Amniotic epithelial cell (primary cell): ENCODE measurements around the gene BTBD2.

Experiments
- DNase-seq: peaks from one replicate; pipeline ENCODE4 v3.0.0-alpha.2; 2010; ENCODE audit warnings: low read depth

BTBD2 gene

DNA sequence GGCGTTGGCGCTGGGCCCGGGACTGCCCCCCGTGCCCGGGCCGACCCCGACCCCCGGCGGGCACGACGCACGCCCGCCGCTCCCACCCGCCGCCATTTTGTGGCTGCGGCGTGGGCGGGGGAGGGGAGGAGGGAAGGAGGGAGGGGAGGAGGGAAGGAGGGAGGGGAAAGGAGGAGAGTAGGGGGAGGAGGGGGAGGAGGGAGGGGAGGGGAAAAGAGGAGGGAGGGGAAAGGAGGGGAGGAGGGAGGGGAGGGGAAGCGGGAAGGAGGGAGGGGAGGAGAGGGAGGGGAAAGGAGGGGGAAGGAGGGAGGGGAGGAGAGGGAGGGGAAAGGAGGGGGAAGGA, at the start of gene BTBD2:
TSS of gene BTBD2 (minus strand) at position 107 of the 343 bp plus-strand sequence. CDS start at position 96, 11 bp downstream.
- peak; percentile 86 for DNase-seq

DNA sequence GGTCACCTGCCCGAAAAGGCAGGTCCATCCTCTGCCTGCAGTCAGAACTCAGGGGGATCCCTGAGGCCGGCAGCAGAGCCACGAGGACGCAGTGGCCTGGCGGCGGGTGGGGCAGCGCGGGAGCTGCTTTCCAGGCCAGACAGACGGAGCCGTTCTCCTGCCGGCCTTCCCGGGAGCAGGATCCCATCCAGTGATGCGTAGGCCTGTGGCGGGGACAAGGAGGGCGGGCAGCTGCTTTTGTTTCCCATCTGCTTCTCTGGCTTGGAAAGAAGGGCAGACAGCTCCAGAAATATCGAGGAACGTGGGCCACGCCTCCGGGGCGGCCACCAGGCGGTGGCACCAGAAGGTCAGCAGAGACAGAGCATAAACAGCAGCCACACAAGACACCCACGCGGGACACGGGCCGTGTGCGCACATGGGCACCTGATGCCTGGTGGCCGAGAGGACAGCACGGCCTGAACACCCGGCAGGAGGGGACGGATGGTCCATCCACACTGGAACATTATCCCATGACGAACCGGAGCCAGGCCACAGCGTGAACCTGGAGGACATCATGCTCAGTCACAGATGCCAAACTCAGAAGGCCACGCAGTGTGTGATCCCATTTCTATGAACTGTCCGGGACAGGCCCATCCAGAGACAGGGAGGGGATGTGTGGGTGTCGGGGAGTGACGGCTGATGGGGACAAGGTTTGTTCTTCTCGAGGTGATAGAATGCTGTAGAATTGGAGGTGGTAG, 49.4 kb upstream of the BTBD2 start:
- no peak for DNase-seq

DNA sequence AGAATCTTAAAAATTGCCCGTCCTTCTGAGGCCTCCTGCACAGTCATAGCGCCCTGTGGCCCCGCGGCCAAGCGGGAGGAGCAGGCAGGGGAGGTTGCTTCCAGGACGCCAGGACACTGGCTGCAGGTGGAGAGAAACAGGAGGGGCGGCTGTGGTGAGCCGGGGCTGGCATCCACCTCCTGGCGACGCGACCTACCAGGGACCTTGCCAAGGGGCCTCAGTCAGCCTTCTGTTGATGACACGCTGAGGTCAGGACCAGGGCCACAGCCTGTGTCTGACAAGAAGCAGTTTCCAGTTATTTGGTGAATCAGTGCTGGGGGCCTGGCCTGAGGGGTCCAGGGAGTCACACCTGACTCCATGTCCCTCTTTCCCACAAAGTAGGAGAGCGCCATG, 48.9 kb upstream of the BTBD2 start:
- no peak for DNase-seq

DNA sequence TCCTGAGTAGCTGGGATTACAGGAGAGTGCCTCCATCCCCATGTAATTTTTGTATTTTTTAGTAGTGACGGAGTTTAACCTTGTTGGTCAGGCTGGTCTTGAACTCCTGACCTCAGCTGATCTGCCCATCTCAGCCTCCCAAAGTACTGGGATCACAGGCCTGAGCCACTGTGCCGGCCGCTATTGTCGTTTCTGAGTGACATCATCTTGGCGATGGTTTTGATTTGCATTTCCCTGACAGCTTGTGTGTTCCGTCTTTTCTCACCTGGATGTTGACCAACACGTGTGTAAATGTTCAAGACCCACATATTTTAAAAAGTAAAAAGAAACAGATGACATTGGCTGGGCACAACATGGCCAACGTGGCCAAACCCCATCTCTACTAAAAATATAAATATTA, 48.3 kb upstream of the BTBD2 start:
- DNase-seq = no peak

DNA sequence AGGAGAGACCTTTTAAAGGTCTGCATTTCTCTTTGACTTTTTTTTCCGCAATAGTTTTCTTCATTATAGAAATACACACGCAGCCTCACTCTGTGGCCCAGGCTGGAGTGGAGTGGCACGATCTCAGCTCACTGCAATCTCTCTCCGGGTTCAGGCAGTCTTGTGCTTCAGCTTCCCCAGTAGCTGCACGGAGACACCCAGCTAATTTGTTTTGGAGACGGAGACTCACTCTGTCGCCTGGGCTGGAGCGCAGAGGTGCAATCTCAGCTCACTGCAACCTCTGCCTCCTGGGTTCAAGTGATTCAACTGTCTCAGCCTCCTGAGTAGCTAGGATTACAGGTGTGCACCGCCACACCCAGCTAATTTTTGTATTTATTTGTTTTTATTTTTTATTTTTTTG, 47.3 kb upstream of the BTBD2 start:
- DNase-seq = no peak

DNA sequence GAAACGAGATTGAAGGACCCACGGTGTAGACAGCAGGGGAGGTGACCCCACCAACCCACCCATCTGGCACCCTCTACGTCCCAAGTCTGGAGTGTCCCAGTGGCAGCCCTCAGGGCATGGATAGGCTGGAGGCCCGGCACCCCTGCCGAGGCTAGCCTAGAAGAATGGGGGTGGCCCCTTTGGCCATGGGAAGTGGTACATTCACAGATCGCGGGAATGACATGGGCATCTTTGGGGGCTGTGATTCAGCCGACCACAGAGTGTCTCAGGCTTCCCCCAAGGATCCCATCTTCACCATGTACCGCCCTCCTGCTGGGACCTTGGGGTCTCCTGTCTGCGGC, 46.8 kb upstream of the BTBD2 start:
- DNase-seq = no peak

DNA sequence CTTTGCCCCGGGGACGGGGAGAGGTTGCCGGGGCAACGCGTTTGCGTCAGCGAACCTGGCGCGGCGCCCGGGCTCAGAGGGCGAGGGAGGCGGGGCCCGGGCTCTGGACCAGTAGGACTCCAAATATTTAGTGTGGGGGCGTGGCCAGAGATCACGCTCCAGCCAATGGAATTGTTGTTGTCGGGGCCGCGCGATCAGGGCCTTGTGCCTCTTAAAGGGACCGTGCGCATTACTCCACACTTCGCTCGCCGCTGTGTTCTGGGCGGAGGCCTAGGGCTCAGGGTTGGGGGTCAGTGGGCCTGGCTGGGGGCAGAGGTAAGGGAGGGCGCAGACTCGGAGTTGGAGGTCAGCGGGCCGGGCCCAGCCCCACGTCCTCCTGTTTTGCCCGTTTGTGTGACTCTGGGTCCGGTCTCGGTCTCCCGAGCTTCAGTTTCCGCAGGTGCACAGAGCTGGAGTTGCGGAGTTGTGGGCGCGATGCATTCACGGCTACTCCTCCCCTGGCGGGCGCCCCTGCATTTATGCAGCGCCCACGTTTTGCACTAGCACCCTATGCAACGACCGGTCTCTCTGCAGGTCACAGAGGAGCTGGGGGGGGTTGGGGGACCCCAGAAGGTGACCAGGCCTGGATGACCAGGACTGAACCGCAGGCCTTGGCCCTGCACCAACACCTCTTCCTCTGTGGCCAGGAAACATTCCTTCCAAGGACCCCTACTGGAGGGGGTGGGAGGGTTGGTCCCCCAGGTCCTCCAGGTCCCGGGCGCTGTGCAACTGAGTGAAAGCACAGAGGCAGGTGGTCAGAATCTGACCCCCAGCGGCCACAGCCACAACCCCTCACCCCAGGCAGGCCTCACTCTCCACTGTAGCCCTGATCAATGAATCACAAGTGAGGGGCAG, 46.2 kb upstream of the BTBD2 start:
- DNase-seq = peak; percentile 96

DNA sequence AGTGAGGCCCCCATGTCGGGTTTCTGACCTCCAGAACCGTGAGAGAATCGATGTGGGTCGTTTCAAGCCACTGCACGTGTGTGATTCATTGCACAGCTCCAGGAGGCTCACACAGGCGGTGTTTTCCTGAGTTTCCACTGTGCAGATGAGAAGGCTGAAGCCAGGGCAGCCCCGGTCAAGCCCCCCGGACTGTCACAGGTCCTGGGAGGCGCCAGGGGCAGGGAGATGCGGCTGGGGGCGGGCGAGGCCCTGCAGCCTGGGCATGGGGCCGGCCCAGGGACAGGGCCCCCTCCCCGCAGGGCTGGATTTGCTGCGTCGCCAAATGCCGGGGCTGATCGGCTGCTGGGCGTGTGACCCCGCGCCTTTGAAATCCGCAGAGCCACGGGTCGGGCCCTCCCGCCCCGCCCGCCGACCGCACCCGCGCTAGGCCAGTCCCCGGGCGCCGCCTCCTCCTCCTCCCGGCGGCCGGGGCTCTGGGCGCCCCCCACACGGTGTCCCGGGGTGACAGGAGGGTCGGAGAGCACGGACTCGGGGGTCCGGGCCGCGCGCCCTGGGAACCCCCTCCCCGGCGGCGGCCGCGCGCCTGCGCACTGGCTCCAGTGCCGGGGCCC, 45.5 kb upstream of the BTBD2 start:
- DNase-seq = peak; percentile 71

DNA sequence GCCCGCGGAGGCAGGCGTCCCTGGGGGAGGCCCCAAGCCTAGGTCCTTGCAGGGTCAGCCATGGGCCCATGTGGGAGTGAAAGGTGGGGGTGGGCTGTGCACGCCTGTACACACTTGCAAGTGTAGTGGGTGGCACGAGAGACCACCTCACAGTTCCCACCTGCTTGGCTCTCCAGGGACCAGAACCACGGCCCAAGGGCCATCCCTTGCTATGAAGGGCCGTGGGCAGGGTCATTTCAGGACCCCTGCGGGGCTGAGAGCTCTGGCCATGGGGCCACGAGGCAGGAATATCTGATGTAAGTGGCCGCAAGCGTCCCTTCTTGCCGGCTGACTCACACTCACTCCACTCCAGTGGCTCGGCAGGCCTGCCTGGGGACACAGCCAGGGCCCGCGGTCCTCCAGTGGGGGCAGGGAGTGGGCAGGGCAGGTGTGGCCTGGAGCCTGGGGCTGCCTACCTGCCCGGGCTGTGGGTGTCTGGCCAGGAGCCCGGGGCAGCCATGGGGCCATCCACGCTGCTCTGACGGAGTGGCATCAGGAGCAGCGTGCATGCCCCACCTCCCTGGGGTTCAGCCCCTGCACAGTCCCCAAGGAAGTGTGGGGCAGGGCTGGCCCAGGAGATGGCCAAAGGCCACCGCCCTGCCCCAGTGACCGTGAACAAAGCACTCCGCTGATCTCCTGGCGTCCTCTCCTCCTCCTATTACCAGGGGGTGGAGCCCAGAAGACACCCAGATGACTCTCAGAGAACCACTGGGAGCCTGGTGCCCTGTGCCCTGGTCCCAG, 44.1 kb upstream of the BTBD2 start:
- peak; percentile 50 for DNase-seq

DNA sequence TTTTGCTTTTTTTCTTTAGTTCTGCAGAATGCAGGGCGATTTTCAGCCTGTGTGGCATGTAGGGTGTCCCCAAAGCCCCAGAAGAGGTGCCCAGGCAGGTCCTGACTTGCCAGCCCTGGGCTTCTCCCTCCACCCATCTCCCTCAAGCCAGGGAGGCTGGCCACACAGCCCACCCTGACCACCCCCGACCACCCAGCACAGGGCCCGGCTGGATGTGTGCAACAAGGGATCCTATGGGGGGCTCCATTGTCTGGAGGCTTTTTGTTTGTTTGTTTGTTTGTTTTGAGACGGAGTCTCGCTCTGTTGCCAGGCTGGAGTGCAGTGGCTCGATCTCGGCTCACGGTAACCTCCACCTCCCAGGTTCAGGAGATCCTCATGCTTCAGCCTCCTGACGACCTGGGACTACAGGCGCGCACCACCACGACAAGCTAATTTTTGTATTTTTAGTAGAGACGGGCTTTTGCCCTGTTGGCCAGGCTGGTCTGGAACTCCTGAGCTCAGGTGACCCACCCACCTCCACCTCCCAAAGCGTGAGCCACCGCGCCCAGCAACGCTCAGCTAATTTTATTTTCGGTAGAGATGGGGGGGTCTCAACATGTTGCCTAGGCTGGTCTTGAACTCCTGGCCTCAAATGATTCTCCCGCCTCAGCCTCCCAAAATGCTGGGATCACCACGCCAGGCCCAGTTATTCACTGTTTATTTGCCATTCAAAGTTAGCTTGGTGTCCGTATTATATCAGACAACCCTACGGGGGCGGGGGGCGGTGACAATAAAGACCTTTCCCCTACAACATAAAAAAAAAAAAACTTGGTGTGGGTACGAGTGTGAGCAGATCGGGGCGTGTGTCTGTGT, 43.3 kb upstream of the BTBD2 start:
- no peak for DNase-seq

DNA sequence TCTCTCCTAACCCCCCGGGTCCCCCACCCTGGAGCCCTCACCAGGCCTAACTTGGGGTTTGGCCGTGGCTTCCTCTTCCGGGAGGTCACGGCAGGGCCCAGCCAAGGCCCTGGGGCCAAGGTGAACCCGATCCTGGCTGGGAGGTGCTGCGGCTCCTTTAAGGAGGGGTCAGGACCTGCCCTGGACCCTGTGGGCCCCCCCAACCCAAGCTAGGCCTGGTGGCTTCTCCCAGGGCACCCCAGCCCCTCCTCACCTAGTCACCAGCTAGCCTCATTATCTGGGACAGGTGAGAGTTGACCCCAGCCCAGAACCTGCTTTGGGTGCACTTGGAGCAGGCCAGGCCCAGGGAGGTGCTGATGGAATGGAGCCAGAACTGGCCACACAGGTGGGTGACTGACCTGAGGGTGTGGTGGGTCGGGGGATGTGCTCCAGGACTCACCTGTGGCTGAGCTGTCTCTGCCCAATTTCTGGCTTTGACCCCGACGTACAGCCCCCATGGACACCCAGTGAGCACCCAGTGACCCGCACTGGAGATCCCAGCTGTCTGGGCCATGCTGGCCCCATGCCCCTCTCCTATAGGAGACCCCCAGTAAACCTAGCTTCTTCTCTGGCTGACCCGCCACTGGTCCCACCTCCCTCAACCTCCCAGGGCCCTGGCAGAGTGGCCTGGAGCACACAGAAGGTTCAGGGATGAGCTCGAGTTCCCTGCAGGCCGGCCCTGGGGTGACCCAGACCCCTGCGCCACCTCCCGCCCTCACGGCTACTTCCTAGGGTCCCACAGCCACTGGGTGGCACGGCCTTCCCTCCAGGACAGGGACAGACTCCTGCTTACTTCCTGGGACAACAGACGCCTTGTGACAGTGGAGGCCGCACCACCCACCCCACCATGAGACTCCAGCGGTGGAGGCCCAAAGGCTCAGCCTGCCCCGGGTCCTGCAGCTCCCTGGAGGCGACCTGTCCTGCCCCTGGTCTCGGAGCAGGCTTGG, 42.3 kb upstream of the BTBD2 start:
- no peak for DNase-seq

DNA sequence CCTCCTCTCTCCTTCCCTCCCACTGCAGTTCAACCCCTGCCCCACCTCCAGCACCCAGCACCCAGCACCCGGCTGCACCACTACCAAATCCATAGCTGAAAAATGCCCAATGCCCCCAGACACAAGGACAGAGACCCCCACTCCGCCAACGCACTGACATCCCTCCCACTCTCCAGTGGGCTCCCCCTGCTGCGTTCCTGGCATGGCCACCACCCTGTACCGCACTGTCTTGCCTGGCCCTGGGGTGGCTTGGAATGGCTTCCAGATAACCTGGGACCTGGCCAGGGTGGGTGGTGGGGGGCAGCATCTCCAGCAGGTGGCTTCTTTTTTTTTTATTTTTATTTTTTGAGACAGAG, 41.3 kb upstream of the BTBD2 start:
- no peak for DNase-seq

DNA sequence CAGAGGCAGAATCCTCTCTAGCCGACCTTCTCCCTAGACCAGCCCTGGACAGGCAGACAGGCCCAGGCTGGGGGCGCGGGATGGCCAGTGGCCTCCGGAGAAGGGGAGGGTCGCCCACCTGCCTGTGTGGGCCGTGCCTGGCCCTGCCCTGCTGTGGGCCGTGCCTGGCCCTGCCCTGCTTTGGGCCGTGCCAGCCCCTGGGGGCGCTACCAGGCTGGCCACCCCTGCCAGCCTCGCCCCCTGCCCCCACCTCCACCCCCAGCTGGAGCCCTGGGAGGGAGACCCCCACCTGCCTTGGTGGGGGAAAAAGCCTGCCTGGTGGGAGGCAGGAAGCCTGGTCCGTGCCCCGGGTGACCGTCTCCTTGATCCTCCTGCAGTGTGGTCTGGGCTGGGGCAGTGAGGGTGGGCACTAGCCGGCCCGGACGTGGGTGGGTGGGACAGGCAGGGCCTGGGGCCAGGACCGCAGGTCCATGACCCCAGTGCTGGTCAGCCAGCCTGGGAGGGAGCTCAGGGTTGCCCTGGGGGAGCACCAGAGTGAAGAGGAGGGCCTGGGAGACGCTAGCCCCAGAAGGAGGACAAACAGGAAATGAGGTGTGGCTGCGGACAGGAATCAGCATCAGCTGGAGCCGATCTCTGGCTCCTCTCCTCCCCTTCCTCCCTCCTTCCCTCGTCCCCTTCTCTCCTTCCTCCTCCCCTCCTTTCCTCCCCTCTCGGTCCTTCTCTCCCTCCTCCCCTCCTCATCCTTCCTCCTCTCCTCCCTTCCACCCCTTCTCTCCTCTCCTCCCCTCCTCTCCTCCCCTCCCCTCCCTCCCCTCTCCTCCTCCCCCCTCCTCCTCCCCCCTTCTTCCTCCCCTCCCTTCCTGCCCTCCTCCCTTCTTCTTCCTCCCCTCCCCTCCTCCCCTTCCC, 40.7 kb upstream of the BTBD2 start:
- DNase-seq = peak; percentile 83

DNA sequence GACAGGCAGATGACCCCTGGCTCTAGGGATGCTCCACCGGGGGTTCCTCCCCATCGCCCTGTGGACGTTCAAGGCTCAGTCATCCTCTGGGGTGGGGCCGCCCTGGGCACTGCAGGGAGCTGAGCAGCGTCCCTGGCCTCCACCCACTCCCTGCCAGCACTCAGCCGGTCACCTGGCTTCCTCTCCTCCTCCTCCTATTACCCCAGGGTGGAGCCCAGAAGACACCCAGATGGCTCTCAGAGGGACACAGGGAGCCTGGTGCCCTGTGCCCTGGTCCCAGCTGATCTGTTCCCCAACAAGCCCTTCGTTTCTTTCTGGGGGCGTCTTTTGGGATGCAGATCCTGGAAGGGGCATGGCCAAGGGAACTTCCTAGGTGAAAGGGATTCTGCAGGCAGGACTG, 39.2 kb upstream of the BTBD2 start:
- no peak for DNase-seq

DNA sequence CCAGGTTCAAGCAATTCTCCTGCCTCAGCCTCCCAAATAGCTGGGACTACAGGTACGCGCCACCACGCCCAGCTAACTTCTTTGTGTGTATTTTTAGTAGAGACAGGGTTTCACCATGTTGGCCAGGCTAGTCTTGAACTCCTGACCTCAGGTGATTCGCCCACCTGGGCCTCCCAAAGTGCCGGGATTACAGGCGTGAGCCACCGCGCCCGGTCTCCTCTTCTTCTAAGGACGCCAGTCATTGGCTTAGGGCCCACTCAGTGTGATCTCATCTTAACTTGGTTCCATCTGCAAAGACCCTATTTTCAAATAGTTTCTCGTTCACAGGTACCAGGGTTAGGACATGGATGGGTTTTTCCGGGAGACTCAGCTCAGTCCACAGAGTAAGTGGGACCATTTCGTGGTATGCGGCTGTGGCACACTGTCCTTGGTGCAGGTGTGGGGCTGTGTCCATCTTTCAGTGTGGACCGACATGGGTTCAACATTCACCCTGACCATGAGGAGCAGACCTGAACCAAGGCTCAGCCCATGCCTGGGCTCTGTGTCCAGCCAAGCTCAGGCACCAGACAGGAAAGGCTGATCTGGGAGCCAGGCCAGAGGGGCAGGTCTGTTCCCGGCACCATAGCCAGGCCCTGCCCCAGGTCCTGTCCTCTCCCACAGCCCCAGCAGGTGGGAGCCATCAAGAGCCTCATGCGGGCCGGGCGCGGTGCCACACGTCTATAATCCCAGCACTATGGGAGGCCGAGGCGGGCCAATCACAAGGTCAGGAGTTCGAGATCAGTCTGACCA, 38.3 kb upstream of the BTBD2 start:
- no peak for DNase-seq

DNA sequence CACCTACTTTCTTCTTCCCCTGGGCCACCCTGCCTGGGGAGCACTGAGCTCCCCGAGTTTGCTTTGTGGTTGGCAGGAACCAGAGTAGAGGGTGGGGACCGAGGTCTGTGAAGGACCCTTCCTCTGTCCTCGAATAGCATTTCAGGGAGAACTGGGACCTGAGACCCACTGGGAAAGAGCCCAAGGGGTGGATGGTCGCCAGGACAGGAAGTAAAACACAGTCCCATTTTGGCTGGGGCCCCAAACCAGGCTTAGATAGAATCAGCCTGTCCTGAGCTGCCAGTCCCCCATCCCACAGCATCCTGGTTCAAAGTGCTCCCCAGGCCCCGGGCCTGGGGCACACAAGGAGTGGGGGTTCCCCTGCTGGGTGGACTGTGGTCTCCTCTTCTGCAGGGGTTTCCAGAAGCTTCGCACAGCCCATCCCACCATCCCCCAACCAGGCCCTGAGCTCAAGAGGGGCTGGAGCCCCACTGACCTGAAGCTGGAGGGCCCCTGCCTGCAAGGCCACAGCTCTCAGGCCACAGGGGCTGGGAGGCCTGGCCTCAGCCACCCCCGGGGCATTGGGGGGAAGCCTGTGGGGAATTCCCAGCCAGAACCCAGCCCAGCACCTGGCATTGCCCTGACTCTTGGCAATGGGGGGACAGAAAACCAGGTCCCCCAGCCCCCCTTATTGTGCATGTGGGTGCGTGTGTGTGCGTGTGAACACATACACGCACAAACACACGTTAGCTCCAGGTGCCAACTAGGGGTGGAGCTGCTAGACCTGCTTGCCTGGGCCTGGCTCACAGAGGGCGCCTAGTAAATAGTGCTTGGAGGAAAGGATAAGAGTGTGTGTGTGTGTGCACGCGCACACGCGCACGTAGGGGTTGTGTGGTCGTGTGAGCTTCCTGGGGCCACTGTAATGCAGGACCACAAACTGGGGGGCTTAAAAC, 36.5 kb upstream of the BTBD2 start:
- no peak for DNase-seq
